T-helper 1 cell treated with Interleukin-12 subunit alpha and Interleukin-12 subunit beta and Interleukin-4 antibody, amounts not matched to agents 30 μg/mL and 1 μg/mL, for 36 hours (primary cell): ENCODE data around the gene HRH3.

Experiments used
- H3K27ac Mint-ChIP-seq: one replicate; pipeline ENCODE4 v1.8.0; 2021; ENCODE audit warnings: mild to moderate bottlenecking, mixed read lengths
- H3K27me3 Mint-ChIP-seq: one replicate; pipeline ENCODE4 v1.8.0; 2021; ENCODE audit warnings: low read depth, mixed read lengths
- H3K36me3 Mint-ChIP-seq: one replicate; pipeline ENCODE4 v1.8.0; 2021; ENCODE audit warnings: low read depth, mixed read lengths
- H3K4me1 Mint-ChIP-seq: one replicate; pipeline ENCODE4 v1.8.0; 2021; ENCODE audit warnings: low read depth, mixed read lengths
- H3K4me3 Mint-ChIP-seq: one replicate; pipeline ENCODE4 v1.8.0; 2021; ENCODE audit warnings: mild to moderate bottlenecking, moderate library complexity, mixed read lengths
- H3K9me3 Mint-ChIP-seq: one replicate; pipeline ENCODE4 v1.8.0; 2021; ENCODE audit warnings: mixed read lengths

Gene HRH3

DNA sequence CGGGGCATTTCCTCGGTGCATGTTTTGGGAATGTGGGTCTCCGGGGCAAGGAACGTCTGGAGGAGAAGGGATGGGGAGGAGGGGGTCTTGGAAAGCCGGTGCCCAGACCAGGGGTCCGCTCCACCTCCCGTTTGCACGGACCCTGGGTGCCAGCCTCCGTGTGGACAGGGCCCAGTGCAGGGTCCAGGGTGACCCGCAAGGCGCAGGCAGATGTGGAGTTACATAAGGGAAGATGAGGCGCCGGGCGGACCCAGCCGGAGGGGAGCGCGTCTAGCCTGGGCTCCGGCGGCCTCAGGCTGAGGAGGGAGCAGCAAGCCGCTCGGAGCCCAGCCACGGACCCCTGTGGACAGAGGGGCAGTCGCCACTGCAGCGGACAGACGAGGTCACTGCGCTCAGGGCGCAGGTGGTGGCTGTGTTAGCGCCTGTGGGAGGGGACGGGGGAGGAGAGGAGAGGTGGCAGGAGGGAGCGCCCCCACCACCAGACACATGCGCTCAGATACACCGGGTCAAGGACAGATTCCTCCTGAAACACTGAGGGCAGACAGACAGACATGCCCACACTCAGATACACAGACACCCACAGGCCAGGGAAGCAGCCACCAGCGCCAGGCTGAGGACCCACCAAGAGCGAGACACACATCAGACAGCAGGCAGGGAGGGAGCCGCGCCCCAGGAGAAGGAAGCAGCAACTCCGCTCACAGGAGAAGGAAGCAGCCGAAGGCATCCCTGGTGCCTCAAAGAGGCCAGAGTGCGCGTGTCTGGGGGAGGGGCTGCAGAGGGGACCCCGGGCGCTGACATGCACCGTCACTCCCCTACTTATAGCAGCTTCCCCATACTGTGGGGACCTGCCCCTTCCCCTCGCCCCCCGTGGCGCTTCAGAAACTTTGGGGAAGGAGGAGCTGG, 839 bp upstream of the HRH3 start:
- Mint-ChIP-seq H3K4me3 (no peak overlapping the region), H3K9me3 (no peaks in the 10 kb centered on the region), H3K27ac (no peak overlapping the region), H3K4me1 (no peaks in the 10 kb centered on the region), H3K36me3 (no peaks in the 10 kb centered on the region), H3K27me3 (peaks cover 19% of the 10 kb centered on the region)

DNA sequence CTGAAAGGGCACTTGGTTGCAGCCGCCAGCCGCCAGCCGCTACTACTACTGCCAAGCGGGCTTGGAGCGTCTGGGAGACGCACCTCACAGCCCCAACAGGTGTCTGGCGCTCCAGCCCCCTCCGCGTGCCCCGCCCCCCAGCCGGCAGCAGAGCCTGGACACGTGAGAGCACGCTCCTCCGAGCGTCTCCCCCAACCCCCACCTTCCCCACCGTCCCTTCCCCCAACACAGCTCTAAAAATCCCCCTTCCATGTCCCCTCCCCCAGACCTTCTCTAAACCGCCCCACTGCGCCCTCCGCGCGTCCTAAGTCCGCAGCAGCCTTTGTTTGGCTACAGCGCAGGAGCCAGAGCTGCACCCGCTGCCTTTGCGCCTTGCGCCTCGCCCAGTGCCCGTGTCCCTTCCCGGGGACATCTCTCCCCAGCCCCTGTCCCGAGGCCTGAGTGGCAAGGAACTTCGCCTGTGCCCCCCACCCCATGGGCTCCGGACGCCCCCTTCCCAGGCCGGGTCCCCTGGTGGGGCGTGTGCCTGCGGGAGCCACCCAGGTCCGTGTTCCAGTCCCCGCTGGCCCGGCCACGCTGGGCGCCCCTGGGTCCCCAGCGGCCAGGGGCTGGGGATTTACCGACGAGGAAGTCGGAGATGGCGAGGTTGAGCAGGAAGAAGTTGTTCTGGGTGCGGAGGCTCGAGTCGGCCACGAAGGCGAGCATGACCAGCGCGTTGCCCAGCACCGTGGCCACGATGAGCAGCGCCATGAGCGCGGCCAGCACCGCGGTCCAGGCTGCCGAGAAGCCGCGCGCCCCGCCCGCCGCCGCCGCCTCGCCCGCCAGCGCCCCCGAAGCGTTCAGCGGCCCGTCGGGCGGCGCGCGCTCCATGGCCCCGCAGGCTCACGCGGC, 732 bp downstream of the HRH3 start:
- Mint-ChIP-seq H3K4me3 (no peak overlapping the region), H3K4me1 (no peaks in the 10 kb centered on the region), H3K9me3 (no peaks in the 10 kb centered on the region), H3K36me3 (no peaks in the 10 kb centered on the region), H3K27me3 (peaks cover 19% of the 10 kb centered on the region), H3K27ac (no peak overlapping the region)

DNA sequence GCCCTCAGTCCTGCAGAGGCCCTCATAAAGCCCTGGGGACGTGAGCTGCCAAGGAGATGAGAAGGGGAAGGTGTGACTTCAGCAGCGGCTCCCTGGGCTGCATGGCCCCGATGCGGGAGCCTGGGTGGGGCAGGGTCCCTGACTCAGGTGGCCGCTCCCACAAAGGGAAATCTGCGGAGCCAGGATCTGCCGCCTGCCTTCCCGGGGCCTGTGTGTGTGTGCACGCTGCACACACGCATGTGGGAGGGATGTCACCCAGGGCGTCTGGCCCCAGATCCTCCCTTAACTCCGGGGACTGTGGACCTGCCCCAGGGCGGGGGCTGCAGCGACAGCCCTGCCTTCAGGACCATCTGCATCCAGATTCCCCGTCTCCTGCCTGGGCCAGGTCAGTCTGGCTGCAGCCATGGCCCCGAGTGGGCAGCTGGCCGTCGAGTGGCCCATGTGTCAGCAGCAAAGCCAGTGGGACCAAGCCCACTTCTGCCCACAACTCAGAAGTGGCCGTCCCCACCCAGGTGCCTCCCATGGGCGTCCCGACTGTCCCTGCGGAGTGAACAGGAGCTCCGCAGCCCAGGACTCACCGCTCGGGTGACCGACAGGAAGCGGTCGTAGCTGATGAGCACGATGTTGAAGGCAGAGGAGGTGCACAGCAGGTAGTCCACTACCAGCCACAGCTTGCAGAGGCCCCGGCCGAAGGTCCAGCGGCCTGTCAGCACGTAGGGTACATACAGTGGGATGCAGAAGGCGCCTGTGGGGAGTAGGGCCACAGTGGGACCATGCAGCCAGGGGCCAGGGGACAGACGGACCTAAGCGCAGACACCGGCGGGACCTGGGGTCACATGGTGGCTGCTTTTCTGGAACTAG, 1.9 kb downstream of the HRH3 start:
- peaks cover 19% of the 10 kb centered on the region for H3K27me3 Mint-ChIP-seq
- H3K27ac Mint-ChIP-seq, result no peak overlapping the region
- H3K36me3 Mint-ChIP-seq, result no peaks in the 10 kb centered on the region
- H3K4me1 Mint-ChIP-seq, result no peaks in the 10 kb centered on the region
- no peak overlapping the region for H3K4me3 Mint-ChIP-seq
- no peaks in the 10 kb centered on the region for H3K9me3 Mint-ChIP-seq

DNA sequence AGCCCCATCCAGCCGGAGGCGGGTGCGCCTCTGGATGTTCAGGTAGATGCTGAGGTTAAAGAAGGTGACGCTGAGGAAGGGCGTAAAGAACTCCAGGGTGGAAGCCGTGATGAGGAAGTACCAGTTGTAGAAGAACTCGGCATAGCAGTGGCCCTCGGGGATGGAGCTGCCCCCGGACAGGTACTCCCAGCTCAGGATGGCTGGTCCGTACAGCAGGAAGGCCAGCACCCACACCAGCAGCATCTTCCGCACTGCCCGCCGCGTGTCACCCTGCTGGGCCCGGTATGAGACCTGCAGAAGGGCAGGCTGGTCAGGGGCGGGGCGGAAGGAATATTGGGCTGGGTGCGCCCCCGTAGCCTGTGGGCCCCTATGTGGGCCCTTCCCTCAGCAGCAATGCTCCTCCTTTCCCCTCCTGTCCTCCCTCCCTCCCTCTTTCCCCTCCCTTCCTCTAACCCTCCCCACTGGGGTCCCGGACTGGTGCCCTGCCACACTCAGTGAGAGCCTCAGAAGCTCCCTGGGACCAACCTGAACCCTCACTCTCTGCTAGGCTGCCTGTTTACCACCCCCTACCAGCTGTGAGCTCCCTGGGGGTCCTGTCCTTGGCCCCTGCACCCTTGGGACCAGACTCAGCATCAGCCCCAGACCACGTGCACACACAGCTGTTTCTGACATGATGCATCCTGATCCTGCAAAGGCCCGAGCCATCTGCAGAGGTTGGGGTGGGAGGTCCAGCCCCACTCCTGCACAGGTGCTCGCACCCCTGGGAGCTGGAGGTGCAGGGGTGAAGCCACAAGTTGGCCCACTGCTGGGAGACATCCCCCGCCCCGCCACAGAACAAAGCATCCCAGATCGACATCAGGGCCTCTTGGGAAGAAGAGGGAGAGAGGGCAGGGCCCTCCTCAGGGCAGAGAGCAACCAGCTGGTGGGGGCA, 3.2 kb downstream of the HRH3 start:
- H3K27ac Mint-ChIP-seq, result no peak overlapping the region
- H3K36me3 Mint-ChIP-seq, result no peaks in the 10 kb centered on the region
- no peak overlapping the region for H3K4me3 Mint-ChIP-seq
- H3K27me3 Mint-ChIP-seq, result peaks cover 19% of the 10 kb centered on the region
- H3K4me1 Mint-ChIP-seq, result no peaks in the 10 kb centered on the region
- no peaks in the 10 kb centered on the region for H3K9me3 Mint-ChIP-seq

DNA sequence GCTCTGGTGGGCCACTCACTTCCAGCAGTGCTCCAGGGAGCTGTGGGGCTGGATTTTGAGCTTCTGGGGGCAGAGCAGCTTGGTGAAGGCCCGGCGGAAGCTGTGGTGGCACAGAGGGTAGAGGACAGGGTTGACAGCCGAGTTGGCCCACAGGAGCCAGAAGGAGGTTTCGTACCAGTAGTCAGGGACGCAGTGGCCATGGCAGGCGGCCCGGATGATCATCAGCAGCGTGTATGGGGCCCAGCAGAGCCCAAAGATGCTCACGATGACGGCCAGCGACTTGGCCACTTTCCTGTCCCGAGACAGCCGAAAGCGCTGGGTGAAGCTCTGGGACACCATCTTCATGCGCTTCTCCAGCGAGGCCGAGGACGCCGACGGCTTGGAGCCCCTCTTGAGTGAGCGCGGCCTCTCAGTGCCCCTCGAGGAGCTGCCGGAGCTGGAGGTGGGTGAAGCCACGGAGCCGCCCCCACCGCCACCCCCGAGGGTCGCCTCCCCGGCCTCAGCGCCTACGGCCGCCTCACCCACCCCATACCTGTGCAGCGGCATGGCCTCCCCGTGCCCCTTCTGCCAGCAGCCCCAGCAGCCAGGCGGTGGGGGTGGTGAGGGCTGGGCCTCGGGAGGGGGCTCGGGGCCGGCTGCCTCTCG, 4.0 kb downstream of the HRH3 start:
- Mint-ChIP-seq H3K27me3 (peaks cover 18% of the 10 kb centered on the region), H3K4me3 (no peak overlapping the region), H3K4me1 (no peaks in the 10 kb centered on the region), H3K36me3 (no peaks in the 10 kb centered on the region), H3K27ac (no peak overlapping the region), H3K9me3 (no peaks in the 10 kb centered on the region)

DNA sequence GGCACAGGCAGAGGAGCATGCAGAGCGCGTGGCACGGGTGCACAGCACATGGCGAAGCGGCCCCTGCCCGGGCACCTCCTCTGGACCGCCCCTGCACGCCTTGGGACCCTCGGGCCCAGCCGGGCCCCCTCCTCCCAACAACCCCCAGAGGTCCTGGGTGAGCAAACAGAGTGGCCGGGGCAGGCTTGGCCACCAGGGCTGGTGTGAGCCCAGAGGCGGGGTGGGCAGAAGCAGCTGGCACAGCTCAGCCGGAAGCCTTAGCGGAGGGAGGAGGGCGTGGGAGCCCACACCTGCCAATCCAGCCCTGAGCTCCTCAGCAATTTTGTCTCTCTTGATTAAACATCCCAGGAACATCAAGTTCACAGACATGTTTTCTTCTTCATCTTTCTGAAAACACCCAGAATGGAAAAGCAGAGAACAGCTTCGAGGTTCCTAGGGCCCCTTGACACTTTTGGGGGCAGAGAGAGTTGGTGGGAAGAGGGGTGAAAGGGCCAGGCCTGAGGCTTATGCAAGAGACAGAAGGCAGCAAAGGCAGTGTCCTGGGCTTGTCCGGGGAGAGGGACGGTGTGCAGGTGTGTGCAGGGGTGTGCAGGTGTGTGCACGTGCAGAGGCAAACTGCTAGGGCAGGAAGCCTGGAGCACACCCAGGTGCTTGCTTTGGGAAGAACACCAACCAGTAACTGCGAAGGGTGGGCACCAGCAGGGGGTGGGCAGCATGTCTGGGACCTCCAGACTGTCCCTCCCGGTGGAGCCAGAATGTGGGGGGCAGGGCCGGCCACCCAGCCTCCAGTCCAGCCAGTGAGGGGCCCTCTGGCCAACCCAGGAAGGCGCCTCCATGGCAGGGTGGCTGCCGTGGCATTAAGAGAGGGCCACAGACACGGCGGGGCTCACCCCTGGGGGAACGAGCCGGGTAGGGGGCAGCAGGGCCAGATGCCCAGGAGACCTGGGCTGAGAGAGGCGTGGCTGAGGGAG, 4.8 kb downstream of the HRH3 start:
- no peak overlapping the region for H3K27ac Mint-ChIP-seq
- no peaks in the 10 kb centered on the region for H3K9me3 Mint-ChIP-seq
- H3K36me3 Mint-ChIP-seq, result no peaks in the 10 kb centered on the region
- peaks cover 11% of the 10 kb centered on the region for H3K27me3 Mint-ChIP-seq
- no peak overlapping the region for H3K4me3 Mint-ChIP-seq
- H3K4me1 Mint-ChIP-seq, result no peaks in the 10 kb centered on the region

DNA sequence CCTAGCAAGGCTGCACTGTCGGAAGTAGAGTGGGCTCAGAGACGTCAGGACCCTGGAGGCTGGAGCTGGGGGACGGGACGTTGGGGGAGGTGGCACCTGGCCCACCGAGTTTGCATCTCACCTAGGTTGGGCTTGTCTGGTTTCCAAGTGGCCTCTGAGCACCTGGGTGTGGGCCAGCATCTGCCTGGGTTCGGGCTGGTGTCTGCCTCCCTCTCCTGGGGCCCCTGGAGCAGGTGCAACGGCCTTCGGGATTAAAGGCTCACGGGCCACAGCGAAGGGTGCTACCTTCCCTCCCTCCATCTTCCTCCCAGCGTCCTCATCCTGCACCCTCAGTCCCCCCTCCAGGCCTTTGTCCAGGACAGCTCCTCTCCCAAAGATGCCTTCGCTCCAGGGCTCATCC, 6.0 kb downstream of the HRH3 start:
- Mint-ChIP-seq H3K4me1 (no peaks in the 10 kb centered on the region), H3K27me3 (peaks cover 9% of the 10 kb centered on the region), H3K9me3 (no peaks in the 10 kb centered on the region), H3K4me3 (no peak overlapping the region), H3K36me3 (no peaks in the 10 kb centered on the region), H3K27ac (no peak overlapping the region)

DNA sequence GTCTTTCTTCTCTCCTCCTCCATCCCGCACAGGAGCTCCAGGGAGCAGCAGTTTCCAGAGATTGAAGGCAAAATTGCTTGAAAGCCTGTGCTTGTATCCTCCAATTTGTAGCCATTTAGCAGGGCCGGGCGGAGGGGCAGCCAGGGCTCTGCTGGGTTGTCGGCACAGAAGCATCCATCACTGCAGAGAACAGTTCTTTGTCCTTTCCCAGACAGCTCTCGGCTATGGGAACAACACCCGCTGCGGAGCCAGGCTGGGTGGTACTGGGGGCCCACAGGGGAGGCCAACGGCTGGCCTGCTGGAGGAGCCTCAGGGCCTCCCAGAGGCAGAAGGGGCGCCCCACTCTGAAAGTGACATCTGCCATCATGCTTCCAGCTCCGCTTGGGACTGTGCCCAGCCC, 7.8 kb downstream of the HRH3 start:
- Mint-ChIP-seq H3K27me3 (no peaks in the 10 kb centered on the region), H3K9me3 (no peaks in the 10 kb centered on the region), H3K36me3 (no peaks in the 10 kb centered on the region), H3K27ac (no peak overlapping the region), H3K4me3 (no peak overlapping the region), H3K4me1 (no peaks in the 10 kb centered on the region)

DNA sequence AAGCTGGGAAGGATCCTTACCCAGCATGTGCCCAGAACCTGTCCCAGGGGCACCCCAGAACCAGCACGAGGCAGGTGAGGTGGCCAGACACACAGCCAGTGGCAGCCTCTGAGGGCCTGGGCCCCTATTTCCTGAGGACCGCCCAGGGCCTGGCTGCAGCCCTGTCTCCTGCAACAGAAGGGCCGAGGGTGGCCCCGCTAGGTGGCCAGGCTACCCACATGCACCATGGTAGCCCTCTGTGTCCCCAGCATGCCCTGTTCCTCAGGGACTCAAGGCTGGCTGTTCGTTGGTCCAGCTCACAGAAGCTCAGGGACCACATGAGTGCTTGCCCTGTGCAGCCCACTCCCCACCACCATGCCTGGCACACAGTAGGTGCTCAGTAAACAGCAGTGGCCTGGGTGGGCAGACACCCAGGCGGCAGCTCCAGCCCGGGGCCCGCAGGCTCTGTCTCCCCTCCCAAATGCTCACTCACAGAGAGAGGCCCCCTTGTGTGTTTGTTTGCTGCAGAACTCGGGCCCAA, 8.2 kb downstream of the HRH3 start:
- no peak overlapping the region for H3K27ac Mint-ChIP-seq
- no peak overlapping the region for H3K4me3 Mint-ChIP-seq
- H3K36me3 Mint-ChIP-seq, result no peaks in the 10 kb centered on the region
- no peaks in the 10 kb centered on the region for H3K9me3 Mint-ChIP-seq
- no peaks in the 10 kb centered on the region for H3K27me3 Mint-ChIP-seq
- no peaks in the 10 kb centered on the region for H3K4me1 Mint-ChIP-seq

DNA sequence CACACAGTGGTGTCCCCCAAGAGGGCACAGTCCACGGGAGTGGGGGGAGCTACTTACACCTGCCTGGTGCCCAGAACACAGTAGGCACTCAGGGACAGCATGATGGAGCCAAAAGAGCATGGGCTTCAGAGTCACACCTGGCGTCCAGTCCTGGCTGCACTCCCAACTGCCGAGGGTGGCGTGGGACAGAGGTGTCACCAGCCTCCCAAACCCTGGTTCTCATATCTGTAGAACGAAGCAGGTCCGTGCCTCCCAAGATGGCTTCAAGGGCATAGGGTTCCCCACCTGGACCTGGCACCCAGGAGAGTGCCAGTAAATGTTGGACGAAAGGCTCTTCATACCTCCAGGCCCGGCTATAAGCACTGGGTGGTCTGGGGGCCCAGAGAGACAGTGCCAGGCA, 8.9 kb downstream of the HRH3 start:
- Mint-ChIP-seq H3K4me1 (no peaks in the 10 kb centered on the region), H3K4me3 (no peak overlapping the region), H3K9me3 (no peaks in the 10 kb centered on the region), H3K27me3 (no peaks in the 10 kb centered on the region), H3K27ac (no peak overlapping the region), H3K36me3 (no peaks in the 10 kb centered on the region)

DNA sequence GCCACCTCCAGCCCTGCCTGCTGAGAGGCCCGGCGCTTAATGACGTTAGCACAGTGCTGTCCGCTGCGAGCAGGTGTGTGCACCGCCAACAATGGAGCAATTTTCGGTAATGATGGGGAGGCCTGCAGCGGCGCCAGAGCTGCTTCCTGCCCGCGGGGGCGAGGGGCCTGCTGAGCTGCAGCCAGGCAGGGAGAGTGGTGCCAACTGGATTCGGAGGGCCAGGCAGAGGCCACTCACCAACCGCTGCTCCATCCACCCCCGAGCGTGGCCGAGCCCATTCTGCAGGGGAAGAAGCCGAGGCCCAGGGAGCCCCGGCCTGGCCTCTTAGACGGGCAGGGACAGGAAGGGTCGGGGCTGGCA, 9.6 kb downstream of the HRH3 start:
- Mint-ChIP-seq H3K36me3 (no peaks in the 10 kb centered on the region), H3K27ac (no peak overlapping the region), H3K4me3 (no peak overlapping the region), H3K9me3 (no peaks in the 10 kb centered on the region), H3K27me3 (no peaks in the 10 kb centered on the region), H3K4me1 (no peaks in the 10 kb centered on the region)

DNA sequence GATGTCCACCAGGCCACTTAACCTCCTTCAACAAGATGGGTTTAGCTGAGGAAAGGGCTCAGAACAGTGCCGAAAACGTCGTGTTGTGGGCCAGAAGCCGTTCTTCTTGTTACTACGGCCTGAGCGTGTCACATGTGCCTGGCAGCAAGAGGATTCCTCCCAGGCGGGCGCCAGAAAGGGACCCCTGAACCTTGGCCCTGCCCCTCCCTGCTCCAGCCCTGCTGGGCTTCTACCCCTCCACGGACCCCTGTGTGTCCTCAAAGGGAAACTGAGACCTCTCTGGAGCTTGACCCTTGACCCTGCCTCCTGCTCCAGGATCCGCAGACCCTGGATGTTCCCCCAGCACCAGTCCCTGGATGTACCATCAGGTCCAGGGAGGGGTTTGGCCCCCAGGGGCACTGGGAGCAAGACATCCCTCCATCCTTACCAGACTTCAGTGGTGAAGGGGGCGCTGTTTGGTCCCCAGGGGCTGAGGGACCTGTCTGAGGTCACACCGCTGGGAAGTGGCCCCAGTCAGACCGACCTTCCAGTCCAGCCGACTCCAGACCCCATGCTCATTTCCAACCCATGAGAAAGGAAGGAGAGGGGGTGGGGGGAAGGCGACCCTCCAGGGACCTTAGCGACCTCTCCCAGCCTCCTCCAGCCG, 10.1 kb downstream of the HRH3 start:
- Mint-ChIP-seq H3K27me3 (no peaks in the 10 kb centered on the region), H3K4me3 (no peak overlapping the region), H3K9me3 (no peaks in the 10 kb centered on the region), H3K36me3 (no peaks in the 10 kb centered on the region), H3K4me1 (no peaks in the 10 kb centered on the region), H3K27ac (no peak overlapping the region)
